ENCODE data around the gene TRPM4.
"Not testable (repeated sequence)": the region's sequence is repeated elsewhere in the genome, so short reads cannot be mapped to it uniquely, and the experiment has no call there.

GRCh38 chr19:49127225-49127624 is 30.4 kb upstream of the TRPM4 start:
- TF ChIP-seq, protein P1, sequence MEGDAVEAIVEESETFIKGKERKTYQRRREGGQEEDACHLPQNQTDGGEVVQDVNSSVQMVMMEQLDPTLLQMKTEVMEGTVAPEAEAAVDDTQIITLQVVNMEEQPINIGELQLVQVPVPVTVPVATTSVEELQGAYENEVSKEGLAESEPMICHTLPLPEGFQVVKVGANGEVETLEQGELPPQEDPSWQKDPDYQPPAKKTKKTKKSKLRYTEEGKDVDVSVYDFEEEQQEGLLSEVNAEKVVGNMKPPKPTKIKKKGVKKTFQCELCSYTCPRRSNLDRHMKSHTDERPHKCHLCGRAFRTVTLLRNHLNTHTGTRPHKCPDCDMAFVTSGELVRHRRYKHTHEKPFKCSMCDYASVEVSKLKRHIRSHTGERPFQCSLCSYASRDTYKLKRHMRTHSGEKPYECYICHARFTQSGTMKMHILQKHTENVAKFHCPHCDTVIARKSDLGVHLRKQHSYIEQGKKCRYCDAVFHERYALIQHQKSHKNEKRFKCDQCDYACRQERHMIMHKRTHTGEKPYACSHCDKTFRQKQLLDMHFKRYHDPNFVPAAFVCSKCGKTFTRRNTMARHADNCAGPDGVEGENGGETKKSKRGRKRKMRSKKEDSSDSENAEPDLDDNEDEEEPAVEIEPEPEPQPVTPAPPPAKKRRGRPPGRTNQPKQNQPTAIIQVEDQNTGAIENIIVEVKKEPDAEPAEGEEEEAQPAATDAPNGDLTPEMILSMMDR (IDR thresholded peaks at IDR 0.05) = not testable (repeated sequence)
- TF ChIP-seq EP300 (IDR thresholded peaks at IDR 0.05) = not testable (repeated sequence)
